Fibroblast of lung (primary cell): ENCODE results near the gene LZTS3.

Experiments used
- EZH2 ChIP-seq: IDR thresholded peaks from 2 replicates; pipeline ENCODE4 v1.5.1; 2012; ENCODE audit warnings: low read length, control low read depth, mild to moderate bottlenecking; ENCODE audit errors: missing control alignments
- TF ChIP-seq, protein P1 (sequence below), 2 donors: IDR thresholded peaks in 1 of 2; conservative IDR thresholded peaks in 1 of 2; 1 replicate in 1 of 2; 2 replicates in 1 of 2; pipeline ENCODE4 v1.5.1; 2011 to 2012; ENCODE audit warnings: low read length in 2 of 2, control low read depth in 1 of 2, inconsistent platforms in 1 of 2, low read depth in 1 of 2, mild to moderate bottlenecking in 1 of 2

- TF ChIP-seq, protein P1, sequence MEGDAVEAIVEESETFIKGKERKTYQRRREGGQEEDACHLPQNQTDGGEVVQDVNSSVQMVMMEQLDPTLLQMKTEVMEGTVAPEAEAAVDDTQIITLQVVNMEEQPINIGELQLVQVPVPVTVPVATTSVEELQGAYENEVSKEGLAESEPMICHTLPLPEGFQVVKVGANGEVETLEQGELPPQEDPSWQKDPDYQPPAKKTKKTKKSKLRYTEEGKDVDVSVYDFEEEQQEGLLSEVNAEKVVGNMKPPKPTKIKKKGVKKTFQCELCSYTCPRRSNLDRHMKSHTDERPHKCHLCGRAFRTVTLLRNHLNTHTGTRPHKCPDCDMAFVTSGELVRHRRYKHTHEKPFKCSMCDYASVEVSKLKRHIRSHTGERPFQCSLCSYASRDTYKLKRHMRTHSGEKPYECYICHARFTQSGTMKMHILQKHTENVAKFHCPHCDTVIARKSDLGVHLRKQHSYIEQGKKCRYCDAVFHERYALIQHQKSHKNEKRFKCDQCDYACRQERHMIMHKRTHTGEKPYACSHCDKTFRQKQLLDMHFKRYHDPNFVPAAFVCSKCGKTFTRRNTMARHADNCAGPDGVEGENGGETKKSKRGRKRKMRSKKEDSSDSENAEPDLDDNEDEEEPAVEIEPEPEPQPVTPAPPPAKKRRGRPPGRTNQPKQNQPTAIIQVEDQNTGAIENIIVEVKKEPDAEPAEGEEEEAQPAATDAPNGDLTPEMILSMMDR (conservative IDR thresholded peaks at IDR 0.05 in 1 of 2, IDR thresholded peaks at IDR 0.05 in 1 of 2; ENCODE audit: low read depth in 1 of 2, low read length in 2 of 2): no peak
- no peak for TF ChIP-seq EZH2
Observed at GRCh38 chr20:3164763-3165410, 8.5 kb downstream of the LZTS3 start.
